Measurements from ENCODE around the gene SCN3B.

SCN3B gene

GRCh38 chr11:123690485-123690884 lies 36.1 kb upstream of the SCN3B start:
- no peak for TF ChIP-seq FOXP2 (optimal IDR thresholded peaks at IDR 0.05; ENCODE audit: borderline replicate concordance, extremely low read depth, extremely low read length, insufficient read depth)
- no peak for TF ChIP-seq POLR2AphosphoS5 (IDR thresholded peaks at IDR 0.05; ENCODE audit: low read depth, low read length)
- TF ChIP-seq TAF1 (IDR thresholded peaks at IDR 0.05; ENCODE audit: borderline replicate concordance, insufficient read depth, low read length), result no peak
- no peak for TF ChIP-seq SIN3A (IDR thresholded peaks at IDR 0.05; ENCODE audit: borderline replicate concordance, insufficient read depth, low read length)
- no peak for TF ChIP-seq REST (IDR thresholded peaks at IDR 0.05; ENCODE audit: insufficient read depth in 1 of 2, low read depth in 2 of 2, low read length in 2 of 2)

GRCh38 chr11:123684601-123685000 lies 30.2 kb upstream of the SCN3B start:
- TF ChIP-seq FOXP2 (optimal IDR thresholded peaks at IDR 0.05; ENCODE audit: borderline replicate concordance, extremely low read depth, extremely low read length, insufficient read depth), result no peak
- TF ChIP-seq REST (IDR thresholded peaks at IDR 0.05; ENCODE audit: insufficient read depth in 1 of 2, low read depth in 2 of 2, low read length in 2 of 2), result no peak
- no peak for TF ChIP-seq TAF1 (IDR thresholded peaks at IDR 0.05; ENCODE audit: borderline replicate concordance, insufficient read depth, low read length)
- no peak for TF ChIP-seq SIN3A (IDR thresholded peaks at IDR 0.05; ENCODE audit: borderline replicate concordance, insufficient read depth, low read length)
- TF ChIP-seq POLR2AphosphoS5 (IDR thresholded peaks at IDR 0.05; ENCODE audit: low read depth, low read length), result no peak

- TF ChIP-seq POLR2AphosphoS5 (IDR thresholded peaks at IDR 0.05; ENCODE audit: low read depth, low read length) (no peak), TAF1 (IDR thresholded peaks at IDR 0.05; ENCODE audit: borderline replicate concordance, insufficient read depth, low read length) (no peak), SIN3A (IDR thresholded peaks at IDR 0.05; ENCODE audit: borderline replicate concordance, insufficient read depth, low read length) (no peak), REST (IDR thresholded peaks at IDR 0.05; ENCODE audit: insufficient read depth in 1 of 2, low read depth in 2 of 2, low read length in 2 of 2) (no peak), FOXP2 (optimal IDR thresholded peaks at IDR 0.05; ENCODE audit: borderline replicate concordance, extremely low read depth, extremely low read length, insufficient read depth) (no peak)
Measured at GRCh38 chr11:123683428-123684170, 29.2 kb upstream of the SCN3B start.

GRCh38 chr11:123682696-123683410 lies 28.4 kb upstream of the SCN3B start:
- no peak for TF ChIP-seq TAF1 (IDR thresholded peaks at IDR 0.05; ENCODE audit: borderline replicate concordance, insufficient read depth, low read length)
- TF ChIP-seq FOXP2 (optimal IDR thresholded peaks at IDR 0.05; ENCODE audit: borderline replicate concordance, extremely low read depth, extremely low read length, insufficient read depth), result no peak
- TF ChIP-seq REST (IDR thresholded peaks at IDR 0.05; ENCODE audit: insufficient read depth in 1 of 2, low read depth in 2 of 2, low read length in 2 of 2), result no peak
